ENCODE results near the gene GRIN1. TPM values are rescaled to one million over a fixed set of nuclear protein-coding genes. Genes with fewer than 3 reads are reported as not detected.

Gene GRIN1
- total RNA-seq, 4 donors from 2014 or later = 0.14 TPM; not detected in 3

DNA sequence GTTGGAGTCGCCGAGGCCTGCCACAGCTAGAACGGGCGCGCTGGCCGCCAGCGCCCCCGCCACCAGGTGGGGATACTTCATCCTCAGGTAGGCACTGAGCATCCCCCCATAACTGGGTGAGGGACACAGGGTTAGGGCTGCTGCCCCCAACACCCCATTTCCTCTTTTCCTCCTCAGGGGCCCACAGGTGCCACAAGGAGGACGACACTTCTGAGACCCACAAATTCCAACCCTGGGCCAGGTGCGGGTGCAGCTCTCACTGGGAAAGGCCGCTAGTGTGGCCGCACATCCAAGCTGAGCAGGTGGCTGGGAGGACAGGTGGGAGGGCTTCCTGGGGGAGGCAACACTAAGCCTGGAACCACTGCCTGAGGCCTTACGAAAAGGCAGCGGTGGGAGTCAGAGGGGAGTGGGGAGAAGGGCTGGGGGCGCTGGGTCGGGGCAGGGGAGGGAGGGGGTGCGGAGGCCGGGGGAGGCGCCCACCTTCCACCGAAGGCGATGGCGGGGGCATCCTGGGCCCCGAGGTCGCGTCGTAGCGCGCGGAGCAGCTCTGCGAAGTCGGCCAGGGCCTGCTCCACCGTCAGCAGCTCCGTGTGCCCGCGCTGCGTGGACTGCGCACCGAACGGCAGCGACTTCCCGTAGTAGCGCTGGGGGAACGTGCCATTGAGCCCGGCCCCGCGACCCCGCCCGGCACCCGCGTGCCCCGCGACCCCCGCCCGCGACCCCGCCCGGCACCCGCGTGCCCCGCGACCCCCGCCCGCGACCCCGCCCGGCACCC, 25.4 kb upstream of the GRIN1 start:
- H3K27ac ChIP-seq = no peak overlapping the region

GRCh38 chr9:137114220-137114612, 24.7 kb upstream of the GRIN1 start:
- H3K27me3 ChIP-seq = peaks cover 26% of the 10 kb centered on the region
- DNase-seq = no peak
- WGBS, 2 donors (ENCODE audit: low coverage in 1 of 2) = 20% methylated on average over 2 of the region's 45 CpGs; no CpG with 5 or more reads in 1 of the 2 donors
- peak overlapping the region; percentile 46 to 94 (median 72) for H3K4me3 ChIP-seq
- H3K36me3 ChIP-seq = no peaks in the 10 kb centered on the region
- peak overlapping the region; percentile 42 to 70 (median 50) for H3K27ac ChIP-seq
- TF ChIP-seq POLR2AphosphoS5 (IDR thresholded peaks at IDR 0.05) (no peak), POLR2A (IDR thresholded peaks at IDR 0.05) (no peak), CTCF (IDR thresholded peaks at IDR 0.05) (no peak), EP300 (IDR thresholded peaks at IDR 0.05; ENCODE audit: low read depth) (no peak)
- intact Hi-C loops (cut with DNase I; ENCODE audit: low total_unique reads) = no loop called here
- in situ Hi-C loops (cut with MboI; ENCODE audit: low pct_ligation_motif_present in 1 of 4, low pct_unique_long_range_greater_than_20kb in 1 of 4, low sequenced_read_pairs in 3 of 4) = loop anchor here in 1 of 4 donors (25.0 kb wide), 1 partner anchor 98 kb away; the partner anchor contains the start of genes NDOR1, RNF208, TMEM203 and TPRN
- peaks cover 0 to 18% (median 11%) of the 10 kb centered on the region in 4 donors for H3K4me1 ChIP-seq
- H3K9me3 ChIP-seq = no peaks in the 10 kb centered on the region

More for the DNA sequence above, 25.4 kb upstream of the GRIN1 start:
- in situ Hi-C loops (cut with MboI; ENCODE audit: low pct_ligation_motif_present in 1 of 4, low pct_unique_long_range_greater_than_20kb in 1 of 4, low sequenced_read_pairs in 3 of 4) (loop anchor here in 1 of 4 donors (25.0 kb wide), 1 partner anchor 99 kb away; the partner anchor contains the start of genes NDOR1, RNF208, TMEM203 and TPRN), intact Hi-C loops (cut with DNase I; ENCODE audit: low total_unique reads) (no loop called here)
- H3K4me1 ChIP-seq = peaks cover 0 to 18% (median 11%) of the 10 kb centered on the region in 4 donors
- H3K27me3 ChIP-seq = peaks cover 26% of the 10 kb centered on the region
- no peaks in the 10 kb centered on the region for H3K36me3 ChIP-seq
- no peaks in the 10 kb centered on the region for H3K9me3 ChIP-seq
- TF ChIP-seq CTCF (IDR thresholded peaks at IDR 0.05) = no peak
- no peak for TF ChIP-seq EP300 (IDR thresholded peaks at IDR 0.05; ENCODE audit: low read depth)
- TF ChIP-seq POLR2A (IDR thresholded peaks at IDR 0.05) = no peak
- 60% methylated on average over 32 of the region's 66 CpGs; no CpG with 5 or more reads in 1 of the 2 donors for WGBS, 2 donors (ENCODE audit: low coverage in 1 of 2)
- H3K4me3 ChIP-seq = peak overlapping the region in 2 of 4 donors; percentile 39 to 69
- DNase-seq = no peak

DNA sequence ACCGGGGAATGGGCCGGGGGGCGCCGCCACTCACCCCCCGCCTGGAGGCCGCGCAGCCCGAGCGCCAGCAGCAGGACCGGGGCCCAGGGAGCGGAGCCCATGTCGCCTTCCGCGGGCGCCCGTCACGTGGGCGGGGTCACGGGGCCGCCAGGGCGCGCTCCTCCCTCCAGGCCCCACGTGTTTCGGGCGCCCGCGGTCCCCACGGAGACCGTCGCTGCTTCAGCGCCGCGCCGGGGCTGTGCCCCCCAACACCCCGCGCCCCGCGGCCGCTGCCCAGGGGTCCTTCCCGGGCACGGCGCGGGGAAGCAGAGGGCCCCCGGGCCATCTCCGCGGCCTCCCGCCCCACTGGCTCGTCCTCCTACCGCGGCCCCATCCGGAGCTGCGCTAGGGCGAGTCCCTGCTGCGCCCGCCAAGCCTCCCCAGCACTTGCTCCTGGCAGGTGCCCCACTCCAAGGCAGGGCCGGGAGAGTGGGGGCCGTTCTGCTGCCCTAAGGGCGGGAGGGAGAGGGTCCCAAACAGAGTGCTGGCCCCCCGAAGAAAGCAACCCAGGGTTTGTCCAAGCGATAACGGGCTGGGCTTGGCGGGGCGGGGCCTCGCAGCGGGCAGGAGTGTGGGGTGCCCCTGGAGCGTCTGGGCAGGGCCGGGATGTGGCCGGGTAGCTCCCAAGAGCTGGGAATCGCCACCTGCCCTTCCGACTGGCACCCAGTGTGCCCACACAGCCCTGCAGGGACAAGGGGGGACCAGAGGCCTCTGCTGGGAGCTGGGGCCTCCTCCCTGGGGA, 24.2 kb upstream of the GRIN1 start, which contains the start of gene DPP7:
Gene DPP7, minus strand, starts transcription at position 121 of the 781 bp plus-strand sequence. Its CDS starts 20 bp downstream, at position 101.
- DNase-seq = peak; percentile 80
- intact Hi-C loops (cut with DNase I; ENCODE audit: low total_unique reads) (no loop called here), in situ Hi-C loops (cut with MboI; ENCODE audit: low pct_ligation_motif_present in 1 of 4, low pct_unique_long_range_greater_than_20kb in 1 of 4, low sequenced_read_pairs in 3 of 4) (loop anchor here in 1 of 4 donors (25.0 kb wide), 1 partner anchor 97 kb away; the partner anchor contains the start of genes NDOR1, RNF208, TMEM203 and TPRN)
- Histone ChIP-seq H3K36me3 (no peaks in the 10 kb centered on the region), H3K9me3 (no peaks in the 10 kb centered on the region), H3K4me3 (peak within 1 kb of the TSS; percentile 46 to 94 (median 72)), H3K27me3 (peaks cover 26% of the 10 kb centered on the region), H3K4me1 (peaks cover 0 to 18% (median 11%) of the 10 kb centered on the region in 4 donors), H3K27ac (peak within 1 kb of the TSS; percentile 42 to 70 (median 50))
- 9% methylated on average over 17 of the region's 70 CpGs; no CpG with 5 or more reads in 1 of the 2 donors for WGBS, 2 donors (ENCODE audit: low coverage in 1 of 2)
- no peak for TF ChIP-seq POLR2A (IDR thresholded peaks at IDR 0.05)
- TF ChIP-seq CTCF (IDR thresholded peaks at IDR 0.05) = no peak
- TF ChIP-seq EP300 (IDR thresholded peaks at IDR 0.05; ENCODE audit: low read depth) = no peak
- peak in 1 of 3 donors; percentile 34 for TF ChIP-seq POLR2AphosphoS5 (IDR thresholded peaks at IDR 0.05)
